Measurements from ENCODE around the gene C11orf21. TPM values are rescaled to one million over a fixed set of nuclear protein-coding genes. Genes with fewer than 3 reads are reported as not detected.

Gene C11orf21
- total and polyA plus RNA-seq, 2 of the 8 experiments (the other 6 are each of a cell fraction or from before 2014, with no cell fraction given): not detected

DNA sequence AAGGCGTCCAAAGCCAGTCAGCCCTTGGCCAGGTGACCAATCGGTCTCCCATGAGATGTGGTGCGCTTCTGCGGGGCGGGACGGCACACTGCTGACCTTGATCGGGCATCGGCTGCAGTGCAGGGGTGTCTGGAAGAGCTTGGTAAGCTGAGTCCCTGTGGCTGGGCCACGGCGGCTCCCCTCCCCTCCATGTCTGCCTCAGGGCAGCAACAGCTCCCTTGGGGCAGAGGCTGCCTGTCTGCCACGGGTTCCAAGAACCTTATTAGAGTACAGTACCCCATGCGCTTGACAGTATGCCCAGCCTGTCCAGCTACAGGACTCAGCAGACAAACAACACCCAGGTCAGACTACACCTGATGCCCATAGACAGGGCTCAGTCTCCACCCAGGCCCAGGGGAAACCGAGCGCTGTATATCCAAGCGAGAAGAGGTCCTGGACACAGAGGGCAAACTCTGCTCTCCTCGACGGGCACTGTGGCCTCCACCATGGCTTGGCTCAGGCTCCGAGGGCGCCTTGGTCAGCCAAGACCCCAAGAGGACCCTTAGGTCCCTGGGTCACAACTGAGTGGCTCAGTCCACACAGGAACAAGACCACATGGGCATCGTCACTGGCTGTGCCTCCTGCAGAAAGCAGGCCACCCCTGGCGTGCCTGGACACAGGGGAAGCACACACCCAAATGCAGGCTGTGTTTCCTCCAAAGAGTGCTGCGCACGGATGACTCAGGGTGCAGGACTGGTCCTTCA is 19.0 kb upstream of the C11orf21 start:
- Histone ChIP-seq H4K20me1 (replicated peaks in 1 of 2; ENCODE audit: control insufficient read depth in 1 of 2, insufficient read depth in 2 of 2, low read length in 2 of 2) (no peaks in the 10 kb centered on the region), H2BK5ac (ENCODE audit: low read depth, low read length) (no peak overlapping the region), H3K9ac (replicated peaks in 1 of 4; ENCODE audit: extremely low read depth in 1 of 4, low read depth in 3 of 4, low read length in 3 of 4) (no peak overlapping the region), H2BK20ac (ENCODE audit: low read length) (no peak overlapping the region), H3K79me1 (ENCODE audit: low read depth, low read length) (no peaks in the 10 kb centered on the region), H3K4me2 (ENCODE audit: insufficient read depth in 1 of 2, low read depth in 2 of 2, low read length in 2 of 2) (no peak overlapping the region), H3K27me3 (replicated peaks in 1 of 4; ENCODE audit: control insufficient read depth in 3 of 4, extremely low read depth in 1 of 4, insufficient read depth in 3 of 4, low read length in 3 of 4) (peaks cover 0 to 2% (median 0%) of the 10 kb centered on the region in 4 experiments; a peak in 1 of 7 replicates), H3K18ac (ENCODE audit: extremely low read depth, low read length) (no peak overlapping the region), H2AFZ (ENCODE audit: low read length) (no peak overlapping the region), H4K8ac (ENCODE audit: extremely low read depth, insufficient read depth, low read length) (no peak overlapping the region), H4K91ac (replicated peaks; ENCODE audit: insufficient read length, low read length) (no peak overlapping the region), H2BK120ac (replicated peaks; ENCODE audit: low read depth, low read length) (no peak overlapping the region), H3K79me2 (ENCODE audit: control insufficient read depth in 1 of 2, insufficient read depth in 2 of 2, low read length in 2 of 2) (no peaks in the 10 kb centered on the region), H3K23ac (ENCODE audit: insufficient read length) (no peak overlapping the region), H3K14ac (ENCODE audit: insufficient read length) (no peak overlapping the region), H3K4me1 (replicated peaks in 1 of 4; ENCODE audit: control insufficient read depth in 3 of 4, insufficient read depth in 4 of 4, low read length in 3 of 4) (no peaks in the 10 kb centered on the region), H3K9me3 (ENCODE audit: insufficient read depth in 2 of 2, low read depth in 1 of 2, low read length in 1 of 2) (no peaks in the 10 kb centered on the region; a peak in 1 of 4 replicates), H4K5ac (ENCODE audit: insufficient read length, low read depth, low read length) (no peak overlapping the region), H2BK12ac (ENCODE audit: low read depth, low read length) (no peak overlapping the region), H2BK15ac (ENCODE audit: low read length) (no peak overlapping the region), H2AK5ac (ENCODE audit: low read depth, low read length) (no peak overlapping the region), H3K4me3 (ENCODE audit: extremely low read depth in 1 of 4, insufficient read depth in 2 of 4, low read depth in 3 of 4, low read length in 4 of 4) (no peak overlapping the region), H3K27ac (ENCODE audit: low read depth, low read length) (no peak overlapping the region), H3K4ac (replicated peaks; ENCODE audit: insufficient read length, low read depth, low read length) (no peak overlapping the region), H3K36me3 (ENCODE audit: control insufficient read depth in 2 of 4, insufficient read depth in 4 of 4, low read length in 3 of 4) (no peaks in the 10 kb centered on the region), H3K56ac (replicated peaks; ENCODE audit: insufficient read length, low read depth, low read length) (no peak overlapping the region), H3K23me2 (ENCODE audit: low read depth, low read length) (no peaks in the 10 kb centered on the region)
- FAIRE-seq (no peak), DNase-seq (ENCODE audit: low read depth in 1 of 2, low spot score in 2 of 2) (no peak)
- CTCF ChIA-PET (ENCODE audit: partially characterized antibody): interaction anchor here (0.6 to 1.9 kb wide), 3 partner anchors 15 to 1652 kb away, joined by 3 to 11 read pairs (median 3); no protein-coding TSS in a partner anchor
- 91% methylated on average over 19 of the region's 23 CpGs; no CpG with 5 or more reads in 1 of the 2 experiments for WGBS, 2 experiments (ENCODE audit: extremely low coverage in 1 of 2, insufficient coverage in 1 of 2, insufficient read length in 1 of 2, insufficient replicate concordance in 2 of 2, low coverage in 1 of 2, low lambda C conversion rate in 2 of 2, missing lambda C conversion rate in 1 of 2)
- POLR2A ChIA-PET (ENCODE audit: partially characterized antibody): interaction anchor here (1.6 kb wide), 1 partner anchor 56 kb away, joined by 3 read pairs; the partner anchor contains the start of gene CD81
- TF ChIP-seq CBX5 (IDR thresholded peaks at IDR 0.05; ENCODE audit: low read depth, low read length): no peak
- TF ChIP-seq SP2 (IDR thresholded peaks at IDR 0.05; ENCODE audit: low read length): no peak
- TF ChIP-seq POLR2A (IDR thresholded peaks at IDR 0.05; ENCODE audit: control extremely low read depth in 1 of 2, low read depth in 2 of 2, low read length in 2 of 2): no peak
- no peak for TF ChIP-seq EZH2 (IDR thresholded peaks at IDR 0.05; ENCODE audit: low read depth, low read length, severe bottlenecking)

All from H1 (cell line).